ENCODE measurements around the gene CRIM1. TPM values are rescaled to one million over a fixed set of nuclear protein-coding genes. Genes with fewer than 3 reads are reported as not detected.

CRIM1 gene
- total and polyA plus RNA-seq, 4 donors, result 24.3 to 119 (median 58.4) TPM

- no peak for TF ChIP-seq CTCF (IDR thresholded peaks at IDR 0.05; ENCODE audit: control extremely low read depth, extremely low read depth)
- H3K27ac ChIP-seq (ENCODE audit: low read depth in 1 of 2, low read length in 1 of 2), result peak overlapping the region in 1 of 2 donors; percentile 51
- H3K9me3 ChIP-seq (ENCODE audit: control insufficient read depth in 4 of 4, insufficient read depth in 3 of 4, low read length in 3 of 4), result no peaks in the 10 kb centered on the region
- no peaks in the 10 kb centered on the region for H3K27me3 ChIP-seq (ENCODE audit: control insufficient read depth in 3 of 3, insufficient read depth in 3 of 3, low read length in 2 of 3)
- peaks cover 0 to 3% (median 0%) of the 10 kb centered on the region in 5 donors for H3K4me1 ChIP-seq (ENCODE audit: control insufficient read depth in 5 of 5, insufficient read depth in 5 of 5, low read length in 5 of 5)
- 71 to 82% methylated on average over 3 of the region's 3 CpGs for whole genome bisulfite sequencing, 2 donors
- DNase-seq, result no peak
- no peak overlapping the region for H3K9ac ChIP-seq (ENCODE audit: insufficient read depth in 1 of 2, low read length in 2 of 2)
- H3K36me3 ChIP-seq (ENCODE audit: control insufficient read depth in 4 of 4, insufficient read depth in 4 of 4, low read length in 4 of 4), result peaks cover 0 to 16% (median 4%) of the 10 kb centered on the region in 4 donors
- no peak overlapping the region for H3K4me3 ChIP-seq
- ATAC-seq (ENCODE audit: insufficient read depth, low FRiP score), result no peak
These were observed 175.4 kb downstream of the CRIM1 start for GRCh38 chr2:36530983-36531354.

GRCh38 chr2:36534275-36534799, 178.8 kb downstream of the CRIM1 start:
- Histone ChIP-seq H3K4me3 (no peak overlapping the region), H3K27me3 (ENCODE audit: control insufficient read depth in 3 of 3, insufficient read depth in 3 of 3, low read length in 2 of 3) (no peaks in the 10 kb centered on the region), H3K4me1 (ENCODE audit: control insufficient read depth in 5 of 5, insufficient read depth in 5 of 5, low read length in 5 of 5) (peaks cover 0 to 5% (median 0%) of the 10 kb centered on the region in 5 donors), H3K9me3 (ENCODE audit: control insufficient read depth in 4 of 4, insufficient read depth in 3 of 4, low read length in 3 of 4) (no peaks in the 10 kb centered on the region), H3K27ac (ENCODE audit: low read depth in 1 of 2, low read length in 1 of 2) (peak overlapping the region in 1 of 2 donors; percentile 20), H3K36me3 (ENCODE audit: control insufficient read depth in 4 of 4, insufficient read depth in 4 of 4, low read length in 4 of 4) (peaks cover 0 to 26% (median 14%) of the 10 kb centered on the region in 4 donors), H3K9ac (ENCODE audit: insufficient read depth in 1 of 2, low read length in 2 of 2) (no peak overlapping the region)
- no peak for TF ChIP-seq CTCF (IDR thresholded peaks at IDR 0.05; ENCODE audit: control extremely low read depth, extremely low read depth)
- no peak for DNase-seq
- no peak for ATAC-seq (ENCODE audit: insufficient read depth, low FRiP score)

DNA sequence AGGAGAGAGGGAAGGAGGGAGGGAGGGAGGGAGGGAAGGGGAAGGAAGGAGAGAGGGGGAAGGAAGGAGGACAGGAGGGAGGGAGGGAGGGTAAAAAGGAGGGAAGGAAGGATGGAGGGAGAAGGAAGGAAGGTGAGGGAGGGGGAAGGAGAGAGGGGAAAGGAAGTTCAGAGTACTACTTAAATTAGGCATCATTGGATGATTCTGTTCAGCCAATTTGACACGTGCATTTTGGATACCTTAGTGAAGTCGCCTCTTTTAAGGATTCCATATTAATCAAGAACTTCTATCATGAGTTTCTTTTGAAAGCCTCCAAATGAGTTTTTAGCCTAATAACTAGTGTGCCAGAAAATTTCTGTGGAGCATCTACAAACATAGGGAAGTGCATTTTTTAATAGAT, 179.5 kb downstream of the CRIM1 start:
- peaks cover 0 to 5% (median 0%) of the 10 kb centered on the region in 5 donors for H3K4me1 ChIP-seq (ENCODE audit: control insufficient read depth in 5 of 5, insufficient read depth in 5 of 5, low read length in 5 of 5)
- peaks cover 0 to 28% (median 15%) of the 10 kb centered on the region in 4 donors for H3K36me3 ChIP-seq (ENCODE audit: control insufficient read depth in 4 of 4, insufficient read depth in 4 of 4, low read length in 4 of 4)
- ATAC-seq (ENCODE audit: insufficient read depth, low FRiP score), result no peak
- no peak overlapping the region for H3K4me3 ChIP-seq
- H3K27me3 ChIP-seq (ENCODE audit: control insufficient read depth in 3 of 3, insufficient read depth in 3 of 3, low read length in 2 of 3), result no peaks in the 10 kb centered on the region
- no peak overlapping the region for H3K27ac ChIP-seq (ENCODE audit: low read depth in 1 of 2, low read length in 1 of 2)
- no peaks in the 10 kb centered on the region for H3K9me3 ChIP-seq (ENCODE audit: control insufficient read depth in 4 of 4, insufficient read depth in 3 of 4, low read length in 3 of 4)
- no peak for TF ChIP-seq CTCF (IDR thresholded peaks at IDR 0.05; ENCODE audit: control extremely low read depth, extremely low read depth)
- H3K9ac ChIP-seq (ENCODE audit: insufficient read depth in 1 of 2, low read length in 2 of 2), result no peak overlapping the region
- no peak for DNase-seq
- 93 to 98% methylated on average over 2 of the region's 2 CpGs for WGBS, 2 donors

DNA sequence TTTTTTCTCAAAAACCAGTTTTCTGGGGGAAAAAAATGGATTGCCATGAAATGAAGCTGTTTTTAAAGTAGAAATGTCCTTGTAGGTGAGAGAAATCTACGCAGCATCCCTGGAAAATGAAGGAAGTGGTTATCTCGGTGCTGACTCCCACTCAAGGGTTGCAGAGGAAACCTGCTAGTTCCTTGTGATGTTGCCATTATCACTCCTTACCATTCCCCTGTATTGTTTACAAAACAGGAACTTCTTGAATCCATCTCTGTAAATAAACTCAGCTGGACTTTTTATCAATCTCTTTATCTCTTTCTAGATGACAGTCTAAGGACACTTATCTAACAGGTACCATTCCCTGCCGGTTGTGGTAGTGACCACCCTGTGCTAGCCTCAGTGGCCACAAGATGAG, 181.2 kb downstream of the CRIM1 start:
- no peaks in the 10 kb centered on the region for H3K9me3 ChIP-seq (ENCODE audit: control insufficient read depth in 4 of 4, insufficient read depth in 3 of 4, low read length in 3 of 4)
- no peak for TF ChIP-seq CTCF (IDR thresholded peaks at IDR 0.05; ENCODE audit: control extremely low read depth, extremely low read depth)
- no peaks in the 10 kb centered on the region for H3K27me3 ChIP-seq (ENCODE audit: control insufficient read depth in 3 of 3, insufficient read depth in 3 of 3, low read length in 2 of 3)
- ATAC-seq (ENCODE audit: insufficient read depth, low FRiP score), result no peak
- peaks cover 0 to 5% (median 0%) of the 10 kb centered on the region in 5 donors for H3K4me1 ChIP-seq (ENCODE audit: control insufficient read depth in 5 of 5, insufficient read depth in 5 of 5, low read length in 5 of 5)
- no peak overlapping the region for H3K9ac ChIP-seq (ENCODE audit: insufficient read depth in 1 of 2, low read length in 2 of 2)
- DNase-seq, result no peak
- WGBS, 2 donors, result 61 to 64% methylated on average over 3 of the region's 3 CpGs
- H3K36me3 ChIP-seq (ENCODE audit: control insufficient read depth in 4 of 4, insufficient read depth in 4 of 4, low read length in 4 of 4), result peaks cover 0 to 28% (median 21%) of the 10 kb centered on the region in 4 donors
- H3K27ac ChIP-seq (ENCODE audit: low read depth in 1 of 2, low read length in 1 of 2), result no peak overlapping the region
- no peak overlapping the region for H3K4me3 ChIP-seq

Data from lung (tissue), 12 donors.